IgD-negative memory B cell (primary cell): ENCODE data around the gene GPANK1. TPM values are rescaled to one million over a fixed set of nuclear protein-coding genes. Genes with fewer than 3 reads are reported as not detected.

ENCODE experiments used
- H3K27ac Mint-ChIP-seq, 3 donors: one replicate each; pipeline ENCODE4 v1.8.0; 2020 to 2022; ENCODE audit warnings: mild to moderate bottlenecking in 3 of 3, mixed read lengths in 3 of 3, moderate library complexity in 1 of 3
- H3K27me3 Mint-ChIP-seq: one replicate; pipeline ENCODE4 v1.8.0; 2021; ENCODE audit warnings: mixed read lengths
- H3K36me3 Mint-ChIP-seq: one replicate; pipeline ENCODE4 v1.8.0; 2020; ENCODE audit warnings: mild to moderate bottlenecking, mixed read lengths
- H3K4me1 Mint-ChIP-seq, 3 donors: one replicate each; pipeline ENCODE4 v1.8.0; 2020 to 2022; ENCODE audit warnings: mixed read lengths in 3 of 3, mild to moderate bottlenecking in 1 of 3
- H3K4me3 Mint-ChIP-seq, 4 donors: one replicate each; pipeline ENCODE4 v1.8.0; 2020 to 2022; ENCODE audit warnings: mild to moderate bottlenecking in 4 of 4, mixed read lengths in 4 of 4, moderate library complexity in 3 of 4
- H3K9me3 Mint-ChIP-seq, 3 donors: one replicate each; pipeline ENCODE4 v1.8.0; 2020 to 2021; ENCODE audit warnings: mixed read lengths in 3 of 3, mild to moderate bottlenecking in 1 of 3
- polyA plus RNA-seq: library from polyadenylated mRNA; unstranded; fragments of 300-500 nt; fragmentation: Illumina TruSeq; gene quantifications from one replicate; pipeline ENCODE4 v1.2.3, GENCODE V29; 2021

Gene GPANK1
- polyA plus RNA-seq, 1 donor from 2014 or later = 24.1 TPM

DNA sequence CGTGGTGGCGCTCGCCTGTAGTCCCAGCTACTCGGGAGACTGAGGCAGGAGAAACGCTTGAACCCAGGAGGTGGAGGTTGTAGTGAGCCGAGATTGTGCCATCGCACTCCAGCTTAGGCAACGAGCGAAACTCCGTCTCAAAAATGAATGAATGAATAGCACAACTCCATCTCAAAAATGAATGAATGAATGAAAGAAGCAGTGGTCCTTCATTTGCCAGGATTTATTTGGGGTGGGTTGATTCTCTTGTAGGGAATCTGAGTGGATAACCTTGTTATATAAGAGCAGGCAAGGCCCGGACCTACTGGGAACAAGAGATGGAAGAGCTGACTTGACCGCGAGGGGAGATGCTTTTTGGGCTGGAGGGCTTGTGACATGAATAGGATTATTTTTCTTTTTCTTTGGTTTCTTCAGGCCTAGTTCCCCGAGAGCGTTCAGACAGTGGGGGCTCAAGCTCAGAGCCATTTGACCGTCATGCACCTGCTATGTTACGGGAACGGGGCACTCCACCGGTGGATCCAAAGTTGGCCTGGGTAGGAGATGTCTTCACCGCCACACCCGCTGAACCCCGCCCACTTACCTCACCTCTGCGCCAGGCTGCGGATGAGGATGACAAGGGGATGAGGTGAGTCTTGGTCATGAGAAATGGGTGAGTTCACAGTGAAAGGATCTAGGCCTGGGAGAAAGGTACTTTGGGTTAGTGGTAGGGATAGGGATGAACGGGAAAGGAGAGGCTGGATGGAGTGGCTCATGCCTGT, 34.4 kb downstream of the GPANK1 start:
- Mint-ChIP-seq H3K27me3 (no peaks in the 10 kb centered on the region), H3K9me3 (no peaks in the 10 kb centered on the region), H3K4me1 (peaks cover 0 to 2% (median 0%) of the 10 kb centered on the region in 3 donors), H3K4me3 (no peak overlapping the region), H3K27ac (peak overlapping the region in 1 of 3 donors; percentile 15), H3K36me3 (peaks cover 4% of the 10 kb centered on the region)

DNA sequence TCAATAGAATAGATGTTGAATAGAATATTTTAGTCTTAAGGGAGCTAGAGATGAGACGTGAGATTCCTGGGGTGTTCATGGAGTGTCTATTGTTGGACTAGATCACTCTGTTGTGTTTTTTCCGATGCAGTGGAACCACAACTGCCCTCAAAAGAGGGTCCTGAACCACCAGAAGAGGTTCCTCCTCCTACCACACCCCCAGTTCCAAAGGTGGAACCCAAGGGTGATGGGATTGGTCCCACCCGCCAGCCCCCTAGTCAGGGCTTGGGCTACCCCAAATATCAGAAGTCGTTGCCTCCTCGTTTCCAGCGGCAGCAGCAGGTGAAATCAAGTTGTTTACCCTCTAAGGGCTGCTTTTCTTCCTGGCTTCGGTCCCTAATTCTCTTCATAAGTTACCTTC, 35.8 kb downstream of the GPANK1 start:
- Mint-ChIP-seq H3K27me3 (no peaks in the 10 kb centered on the region), H3K27ac (peak overlapping the region in 2 of 3 donors; percentile 76 to 79), H3K36me3 (peaks cover 4% of the 10 kb centered on the region), H3K4me3 (no peak overlapping the region), H3K9me3 (no peaks in the 10 kb centered on the region), H3K4me1 (peaks cover 0 to 2% (median 0%) of the 10 kb centered on the region in 3 donors)

DNA sequence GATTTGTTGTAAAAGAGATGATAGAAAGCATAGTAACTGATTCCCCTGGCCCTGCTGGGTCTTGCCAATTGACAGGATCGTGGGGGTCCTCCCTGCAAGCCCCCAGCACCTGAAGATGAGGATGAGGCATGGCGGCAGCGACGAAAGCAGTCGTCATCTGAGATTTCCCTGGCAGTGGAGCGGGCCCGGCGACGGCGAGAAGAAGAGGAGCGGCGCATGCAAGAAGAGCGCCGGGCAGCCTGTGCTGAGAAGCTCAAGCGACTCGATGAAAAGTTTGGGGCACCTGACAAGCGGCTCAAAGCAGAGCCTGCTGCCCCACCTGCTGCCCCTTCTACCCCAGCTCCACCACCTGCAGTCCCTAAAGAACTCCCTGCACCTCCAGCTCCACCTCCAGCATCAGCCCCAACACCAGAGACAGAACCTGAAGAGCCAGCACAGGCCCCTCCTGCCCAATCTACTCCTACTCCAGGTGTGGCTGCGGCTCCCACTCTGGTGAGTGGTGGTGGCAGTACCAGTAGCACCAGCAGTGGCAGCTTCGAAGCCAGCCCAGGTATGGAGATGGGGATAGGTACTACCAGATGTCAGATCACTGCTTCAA, 37.0 kb downstream of the GPANK1 start:
- Mint-ChIP-seq H3K4me1 (peaks cover 0 to 2% (median 0%) of the 10 kb centered on the region in 3 donors), H3K36me3 (peaks cover 4% of the 10 kb centered on the region), H3K27me3 (no peaks in the 10 kb centered on the region), H3K27ac (peak overlapping the region in 1 of 3 donors; percentile 76), H3K9me3 (no peaks in the 10 kb centered on the region), H3K4me3 (peak overlapping the region in 1 of 4 donors; percentile 23)

DNA sequence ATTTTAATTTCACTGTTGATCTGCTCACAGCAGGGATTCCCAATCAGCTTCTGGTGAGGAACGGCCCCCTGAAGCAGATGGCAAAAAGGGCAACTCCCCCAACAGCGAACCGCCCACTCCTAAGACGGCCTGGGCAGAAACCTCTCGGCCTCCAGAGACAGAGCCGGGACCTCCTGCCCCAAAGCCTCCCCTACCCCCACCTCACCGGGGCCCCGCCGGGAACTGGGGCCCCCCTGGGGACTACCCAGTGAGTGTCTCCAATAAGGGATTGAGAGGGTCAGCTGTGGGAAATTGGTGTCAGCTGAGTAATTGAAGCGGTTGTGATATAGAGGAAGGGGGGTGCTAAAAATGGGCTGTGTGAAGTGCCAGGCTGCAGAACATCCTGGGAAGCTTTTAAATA, 37.8 kb downstream of the GPANK1 start:
- H3K9me3 Mint-ChIP-seq = no peaks in the 10 kb centered on the region
- no peak overlapping the region for H3K4me3 Mint-ChIP-seq
- H3K27ac Mint-ChIP-seq = peak overlapping the region in 1 of 3 donors; percentile 72
- H3K4me1 Mint-ChIP-seq = peaks cover 5 to 8% (median 5%) of the 10 kb centered on the region in 3 donors
- H3K27me3 Mint-ChIP-seq = no peaks in the 10 kb centered on the region
- H3K36me3 Mint-ChIP-seq = peaks cover 4% of the 10 kb centered on the region

DNA sequence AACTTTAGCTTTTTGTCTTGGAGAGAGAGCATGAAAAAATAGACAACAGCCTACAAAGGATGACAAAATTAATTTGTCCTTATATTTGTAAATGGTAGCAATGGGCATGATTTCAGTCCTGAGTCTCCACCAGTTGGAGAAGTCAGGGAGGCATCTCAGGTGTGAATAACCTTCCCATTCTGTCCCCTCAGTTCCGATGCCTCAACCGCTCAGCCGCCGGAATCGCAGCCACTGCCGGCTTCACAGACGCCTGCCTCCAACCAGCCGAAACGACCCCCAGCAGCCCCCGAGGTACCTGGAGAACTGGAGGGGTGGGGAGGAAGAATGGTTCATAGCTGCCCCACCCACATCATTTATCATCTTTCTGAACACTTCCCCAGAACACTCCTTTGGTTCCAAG, 40.7 kb downstream of the GPANK1 start:
- Mint-ChIP-seq H3K9me3 (peaks cover 0 to 2% (median 0%) of the 10 kb centered on the region in 3 donors), H3K4me1 (peaks cover 15 to 21% (median 16%) of the 10 kb centered on the region in 3 donors), H3K4me3 (no peak overlapping the region), H3K27me3 (no peaks in the 10 kb centered on the region), H3K27ac (peak overlapping the region in 2 of 3 donors; percentile 1 to 15), H3K36me3 (peaks cover 3% of the 10 kb centered on the region)

DNA sequence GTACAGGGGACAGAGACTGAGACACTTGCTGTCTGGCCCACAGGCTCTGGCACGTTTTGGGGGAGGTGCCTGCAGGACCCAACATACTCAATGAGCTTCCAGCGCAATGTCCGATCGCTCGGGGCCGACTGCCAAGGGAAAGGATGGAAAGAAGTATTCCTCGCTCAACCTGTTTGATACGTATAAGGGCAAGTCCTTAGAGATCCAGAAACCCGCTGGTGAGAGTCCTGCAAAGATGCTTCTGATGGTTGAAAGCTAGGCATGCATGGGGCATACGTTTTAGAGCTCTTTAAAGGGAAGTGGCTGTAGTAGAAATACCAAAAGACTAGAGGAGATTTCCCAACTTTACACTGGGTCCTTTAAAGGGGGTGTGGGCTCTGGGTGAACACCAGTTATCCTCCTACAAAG, 42.1 kb downstream of the GPANK1 start:
- Mint-ChIP-seq H3K27ac (peak overlapping the region; percentile 15 to 98 (median 94)), H3K36me3 (peaks cover 3% of the 10 kb centered on the region), H3K4me3 (peak overlapping the region in 1 of 4 donors; percentile 88)

DNA sequence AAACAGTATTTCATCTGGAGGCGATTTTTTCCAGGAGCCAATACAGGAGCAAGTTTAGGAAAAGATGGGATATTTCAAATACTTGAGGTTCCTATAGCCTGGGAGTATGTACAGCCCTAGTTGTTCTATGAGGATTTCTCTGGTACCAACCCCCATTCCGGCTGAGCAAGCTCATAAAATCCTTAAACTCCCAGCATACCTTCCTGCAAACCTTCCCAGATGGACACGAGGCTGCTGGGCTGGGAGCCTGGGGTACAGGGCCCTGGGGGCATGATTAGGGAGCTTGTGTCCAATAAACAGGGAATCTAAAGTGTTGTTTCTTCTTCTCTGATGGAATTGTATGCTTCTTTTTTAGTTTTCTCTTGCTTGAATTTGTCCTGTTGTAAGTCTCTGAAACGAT, 42.8 kb downstream of the GPANK1 start:
- Mint-ChIP-seq H3K27ac (peak overlapping the region; percentile 94 to 98 (median 95)), H3K27me3 (no peaks in the 10 kb centered on the region), H3K4me1 (peaks cover 19 to 23% (median 19%) of the 10 kb centered on the region in 3 donors), H3K4me3 (peak overlapping the region; percentile 88 to 100 (median 94)), H3K36me3 (peaks cover 3% of the 10 kb centered on the region), H3K9me3 (peaks cover 0 to 2% (median 0%) of the 10 kb centered on the region in 3 donors)

More for the DNA sequence above, 42.1 kb downstream of the GPANK1 start:
- H3K27me3 Mint-ChIP-seq = no peaks in the 10 kb centered on the region
- peaks cover 0 to 2% (median 0%) of the 10 kb centered on the region in 3 donors for H3K9me3 Mint-ChIP-seq
- peaks cover 18 to 21% (median 19%) of the 10 kb centered on the region in 3 donors for H3K4me1 Mint-ChIP-seq

DNA sequence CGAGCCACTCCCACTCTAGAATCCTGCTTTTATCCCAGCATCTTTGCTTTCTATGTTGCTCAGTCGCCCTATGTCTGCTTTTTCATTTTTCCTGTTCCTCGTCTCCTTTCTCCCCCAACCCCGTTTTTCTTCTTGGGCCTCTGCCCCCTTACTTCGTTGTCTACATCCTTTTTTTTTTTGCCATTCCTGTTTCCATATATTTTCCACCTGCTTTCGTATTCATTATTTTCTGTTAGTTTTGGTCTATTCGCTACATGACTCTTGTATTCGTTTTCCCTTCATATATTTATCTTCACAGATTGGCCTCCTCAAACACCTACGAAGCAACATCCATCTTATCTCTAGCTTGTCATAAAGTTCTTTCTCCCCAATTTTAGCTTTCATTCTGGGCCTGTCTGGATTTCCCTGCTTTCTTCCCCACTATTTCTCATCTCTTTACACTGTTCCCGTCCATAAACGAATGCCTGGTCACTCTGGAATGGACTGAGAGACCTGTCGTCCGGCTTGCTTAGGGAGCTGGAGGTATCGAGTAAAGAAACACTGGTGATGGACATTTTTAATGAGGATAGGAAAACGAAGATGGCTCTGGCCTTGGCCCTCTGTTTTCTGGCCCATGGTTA, 43.4 kb downstream of the GPANK1 start:
- Mint-ChIP-seq H3K27ac (peak overlapping the region; percentile 94 to 98 (median 95)), H3K36me3 (no peaks in the 10 kb centered on the region), H3K9me3 (peaks cover 0 to 2% (median 0%) of the 10 kb centered on the region in 3 donors), H3K27me3 (no peaks in the 10 kb centered on the region), H3K4me1 (peaks cover 19 to 26% (median 21%) of the 10 kb centered on the region in 3 donors), H3K4me3 (peak overlapping the region; percentile 88 to 100 (median 94))

DNA sequence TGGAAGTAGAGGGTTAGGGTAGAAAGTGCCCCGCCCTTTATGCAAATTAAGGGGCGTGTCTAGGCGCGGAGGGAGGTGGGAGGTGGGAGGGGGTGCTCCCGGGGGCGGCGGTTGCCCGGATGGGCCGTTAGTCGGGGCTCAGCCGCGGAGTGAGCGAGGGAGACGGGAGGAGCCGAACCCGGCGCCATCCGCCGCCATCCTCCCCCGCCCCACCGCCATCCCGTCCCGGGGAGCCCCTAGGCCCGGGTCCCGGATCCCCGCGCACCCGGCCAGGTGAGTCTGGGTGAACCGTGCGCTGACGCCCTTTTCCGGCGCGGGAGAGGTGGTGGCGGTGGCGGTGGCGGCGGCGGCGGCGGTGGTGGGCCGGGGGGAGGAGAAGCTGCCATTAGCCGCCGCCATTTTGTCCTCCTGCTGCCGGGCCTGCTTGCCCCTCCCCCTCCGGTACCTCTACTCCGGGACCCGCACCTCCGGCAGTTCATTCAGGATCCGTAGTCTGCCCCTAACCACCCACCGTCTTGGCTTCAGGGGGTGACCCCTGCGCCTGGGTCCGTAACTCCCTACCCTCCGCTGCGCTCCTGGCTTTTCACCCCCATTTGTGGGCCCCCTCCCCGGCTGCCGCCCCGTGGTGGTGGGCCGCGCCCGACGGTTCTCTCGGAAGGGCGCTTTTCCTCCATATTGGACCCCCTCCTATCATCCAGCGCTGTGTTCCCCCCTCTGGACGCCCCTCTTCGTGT, 44.0 kb downstream of the GPANK1 start, which contains the start of gene PRRC2A:
TSS of gene PRRC2A (plus strand) at position 130 of the 734 bp plus-strand sequence. CDS start 2,075 bp downstream, outside the sequence.
- peaks cover 0 to 2% (median 0%) of the 10 kb centered on the region in 3 donors for H3K9me3 Mint-ChIP-seq
- H3K27ac Mint-ChIP-seq = peak within 1 kb of the TSS; percentile 94 to 98 (median 97)
- H3K4me3 Mint-ChIP-seq = peak within 1 kb of the TSS; percentile 88 to 100 (median 94)
- H3K27me3 Mint-ChIP-seq = no peaks in the 10 kb centered on the region
- H3K36me3 Mint-ChIP-seq = no peaks in the 10 kb centered on the region
- H3K4me1 Mint-ChIP-seq = peaks cover 22 to 26% (median 25%) of the 10 kb centered on the region in 3 donors

DNA sequence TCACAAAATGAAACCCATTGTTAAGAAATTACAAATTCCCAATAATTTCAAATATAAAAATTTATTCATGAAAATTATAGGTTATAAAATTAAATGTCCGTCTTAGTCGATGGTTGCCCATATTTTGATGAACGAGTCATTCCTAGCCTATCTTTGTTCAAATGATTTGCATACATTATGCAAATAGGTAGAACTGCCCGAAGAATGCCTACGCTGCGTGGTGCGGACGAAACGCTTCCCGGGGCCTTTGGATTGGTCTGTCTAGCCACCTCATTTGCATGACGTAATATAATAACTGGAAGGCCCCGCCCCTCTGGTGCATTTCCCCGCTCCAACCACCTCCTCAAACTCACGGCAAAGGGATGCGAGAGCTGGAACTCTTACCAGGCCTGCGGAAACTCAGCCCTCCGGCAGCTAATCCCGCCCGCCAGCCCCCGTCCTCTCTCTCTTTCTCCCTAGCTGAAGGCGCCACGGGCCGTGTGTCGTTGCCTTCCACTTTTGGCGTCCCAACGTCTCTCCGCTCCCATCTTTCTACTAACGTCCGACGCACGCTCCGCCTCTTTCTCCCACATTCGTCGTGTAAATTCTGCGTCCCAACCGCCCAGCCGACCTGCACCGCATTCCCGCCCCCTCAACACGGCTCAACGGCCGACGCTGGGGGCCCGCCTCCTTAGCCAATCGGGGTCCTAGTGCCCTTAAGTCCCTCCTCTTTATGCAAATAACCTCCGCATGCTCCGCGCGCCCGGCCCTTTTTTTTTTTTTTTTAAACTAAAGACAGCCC, 44.8 kb downstream of the GPANK1 start:
- Mint-ChIP-seq H3K36me3 (no peaks in the 10 kb centered on the region), H3K27ac (peak overlapping the region; percentile 94 to 98 (median 97)), H3K4me1 (peaks cover 27 to 32% (median 27%) of the 10 kb centered on the region in 3 donors), H3K27me3 (peaks cover 1% of the 10 kb centered on the region), H3K9me3 (peaks cover 0 to 2% (median 0%) of the 10 kb centered on the region in 3 donors), H3K4me3 (peak overlapping the region; percentile 88 to 100 (median 94))

DNA sequence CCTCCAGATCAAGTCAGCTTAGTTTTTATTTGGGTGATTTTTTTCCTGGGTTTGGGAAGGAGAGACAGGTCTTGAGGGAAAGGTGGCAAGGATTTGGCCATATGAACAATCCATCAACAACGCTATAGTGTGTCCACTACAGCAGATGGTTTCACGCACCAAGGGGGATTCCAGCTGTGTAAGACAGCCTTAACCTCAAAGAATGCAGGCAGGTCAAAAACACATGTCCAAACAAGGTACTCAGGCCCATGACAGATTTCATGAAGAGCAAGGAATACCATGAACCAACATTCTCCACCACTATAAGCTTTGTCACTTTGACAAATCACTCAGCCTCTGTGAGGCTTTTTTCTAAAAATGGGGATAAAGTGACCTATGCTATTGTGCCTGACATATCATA, 47.8 kb downstream of the GPANK1 start:
- Mint-ChIP-seq H3K9me3 (peaks cover 0 to 2% (median 0%) of the 10 kb centered on the region in 3 donors), H3K4me3 (peak overlapping the region in 3 of 4 donors; percentile 23 to 79 (median 47)), H3K27ac (peak overlapping the region in 2 of 3 donors; percentile 52 to 65), H3K27me3 (peaks cover 4% of the 10 kb centered on the region), H3K4me1 (peaks cover 29 to 39% (median 33%) of the 10 kb centered on the region in 3 donors), H3K36me3 (no peaks in the 10 kb centered on the region)

DNA sequence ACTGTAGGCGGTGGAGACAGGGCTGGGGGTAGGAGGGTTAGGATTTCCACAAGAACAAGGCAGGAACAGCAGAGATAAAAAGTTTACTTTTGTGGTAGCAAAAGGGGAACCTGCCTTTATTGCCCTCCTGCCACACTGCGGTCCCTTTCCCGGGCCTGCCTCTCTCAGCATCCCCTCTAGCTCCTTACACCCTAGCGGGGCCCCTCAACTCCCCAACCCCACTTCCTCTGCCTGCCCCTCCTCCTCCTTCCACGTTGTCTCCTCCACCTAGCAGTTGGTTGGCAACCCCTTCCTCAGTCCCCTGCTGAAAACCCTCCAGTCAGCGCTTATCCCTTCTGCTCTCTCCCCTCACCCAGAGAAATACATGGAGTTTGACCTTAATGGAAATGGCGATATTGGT, 49.0 kb downstream of the GPANK1 start:
- Mint-ChIP-seq H3K27me3 (peaks cover 4% of the 10 kb centered on the region), H3K4me3 (peak overlapping the region in 1 of 4 donors; percentile 18), H3K36me3 (no peaks in the 10 kb centered on the region), H3K4me1 (peaks cover 21 to 32% (median 25%) of the 10 kb centered on the region in 3 donors), H3K27ac (peak overlapping the region; percentile 53 to 82 (median 64)), H3K9me3 (peaks cover 0 to 2% (median 0%) of the 10 kb centered on the region in 3 donors)

DNA sequence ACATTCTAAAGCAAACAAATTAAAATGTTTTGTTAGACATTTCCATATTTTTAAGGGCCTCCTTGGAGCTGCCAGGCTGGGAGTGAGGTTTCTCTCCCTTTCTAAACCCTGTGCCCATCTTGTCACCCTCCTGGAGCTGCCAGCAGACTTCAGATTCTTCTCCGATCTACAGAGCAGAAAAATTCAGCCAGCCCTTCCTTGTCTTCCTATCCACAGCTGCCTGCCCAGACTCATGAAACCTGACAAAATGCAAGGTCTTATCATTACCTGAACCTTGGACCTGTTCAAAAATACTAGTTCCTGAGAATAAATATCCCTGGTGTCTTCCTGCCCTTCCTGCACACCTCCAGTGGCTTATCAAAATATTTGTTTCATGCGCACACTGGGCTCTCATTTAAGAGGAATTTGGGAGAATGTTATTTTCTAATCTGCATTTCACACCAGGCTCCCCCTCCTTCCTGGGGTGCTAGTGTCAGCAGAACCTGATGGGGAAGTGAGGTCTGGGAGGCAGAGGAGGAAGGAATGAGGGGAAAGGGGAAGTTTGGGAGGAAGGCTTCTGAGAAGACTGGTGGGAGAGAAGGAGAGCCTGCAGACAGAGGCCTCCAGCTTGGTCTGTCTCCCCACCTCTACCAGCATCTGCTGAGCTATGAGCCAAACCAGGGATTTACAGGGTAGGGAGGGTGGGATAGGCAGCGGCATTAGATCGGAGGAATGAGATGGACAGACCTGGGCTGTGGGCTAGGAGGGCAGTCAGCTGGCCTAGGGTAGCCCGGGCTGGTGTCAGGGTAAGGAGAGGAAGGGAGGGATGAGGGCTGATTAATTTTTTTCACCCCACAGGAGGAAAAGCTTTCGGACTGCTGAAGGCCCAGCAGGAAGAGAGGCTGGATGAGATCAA, 49.9 kb downstream of the GPANK1 start, which contains the start of gene AIF1:
TSS of gene AIF1 (plus strand) at position 551 of the 895 bp plus-strand sequence. CDS start at position 647, 96 bp downstream.
- Mint-ChIP-seq H3K27ac (peak within 1 kb of the TSS; percentile 64 to 92 (median 71)), H3K27me3 (peaks cover 4% of the 10 kb centered on the region), H3K9me3 (no peaks in the 10 kb centered on the region), H3K4me3 (peak within 1 kb of the TSS in 3 of 4 donors; percentile 18 to 83 (median 46)), H3K36me3 (no peaks in the 10 kb centered on the region), H3K4me1 (peaks cover 16 to 32% (median 25%) of the 10 kb centered on the region in 3 donors)
